ENCODE results near the gene PRRT4. TPM values are rescaled to one million over a fixed set of nuclear protein-coding genes. Genes with fewer than 3 reads are reported as not detected.

The PRRT4 gene
- total and polyA plus RNA-seq, 9 of the 15 experiments (the other 6 are each of a cell fraction or from before 2014, with no cell fraction given): not detected

- POLR2A ChIA-PET: interaction anchor here (0.6 to 0.9 kb wide), 2 partner anchors 14 to 810 kb away, joined by 3 read pairs; no protein-coding TSS in a partner anchor
- intact Hi-C loops (cut with micrococcal nuclease): no loop called here
- H3K4me3 ChIP-seq: no peak overlapping the region
- H3K27me3 ChIP-seq (ENCODE audit: control insufficient read depth in 2 of 2, insufficient read depth in 2 of 2, low read length in 2 of 2): no peaks in the 10 kb centered on the region
- H3K9ac ChIP-seq (ENCODE audit: insufficient read depth in 1 of 2, low read depth in 2 of 2, low read length in 2 of 2): no peak overlapping the region
- 98% methylated on average over 3 of the region's 3 CpGs for WGBS (ENCODE audit: insufficient coverage, low coverage, missing lambda C conversion rate)
- no peaks in the 10 kb centered on the region for H4K20me1 ChIP-seq (replicated peaks; ENCODE audit: control insufficient read depth, insufficient read depth, low read length)
- peaks cover 96% of the 10 kb centered on the region for H3K36me3 ChIP-seq (ENCODE audit: control insufficient read depth, insufficient read depth, low read length)
- TF ChIP-seq ZNF431 (CRISPR knock-in tag; IDR thresholded peaks at IDR 0.05): no peak
- TF ChIP-seq ZNF311 (CRISPR knock-in tag; IDR thresholded peaks at IDR 0.05): no peak
- TF ChIP-seq CBFB (CRISPR knock-in tag; IDR thresholded peaks at IDR 0.05): no peak
- TF ChIP-seq ATF7 (IDR thresholded peaks at IDR 0.05): no peak
- TF ChIP-seq NCOA4 (IDR thresholded peaks at IDR 0.05; ENCODE audit: partially characterized antibody): no peak
- TF ChIP-seq THAP7 (CRISPR knock-in tag; IDR thresholded peaks at IDR 0.05): no peak
- TF ChIP-seq ZNF740 (CRISPR knock-in tag; IDR thresholded peaks at IDR 0.05): no peak
- TF ChIP-seq ZNF740 (tag; IDR thresholded peaks at IDR 0.05): no peak
- TF ChIP-seq ZNF124 (CRISPR knock-in tag; IDR thresholded peaks at IDR 0.05): no peak
- no peak for TF ChIP-seq L3MBTL2 (IDR thresholded peaks at IDR 0.05)
- no peak for TF ChIP-seq POLR2A (conservative IDR thresholded peaks at IDR 0.05)
- no peak for TF ChIP-seq GTF2B (IDR thresholded peaks at IDR 0.05; ENCODE audit: extremely low read depth, insufficient read length)
- no peak for TF ChIP-seq NCOA1 (IDR thresholded peaks at IDR 0.05; ENCODE audit: low read depth)
- no peak for TF ChIP-seq FIP1L1 (IDR thresholded peaks at IDR 0.05; ENCODE audit: low read depth, low read length, poor library complexity, severe bottlenecking)
- no peak for TF ChIP-seq TAF1 (IDR thresholded peaks at IDR 0.05; ENCODE audit: control insufficient read depth, extremely low read depth, insufficient read depth, low read length, severe bottlenecking)
- TF ChIP-seq SETDB1 (IDR thresholded peaks at IDR 0.05; ENCODE audit: low read length): no peak
- TF ChIP-seq GTF3C2 (IDR thresholded peaks at IDR 0.05; ENCODE audit: borderline replicate concordance, extremely low read depth, insufficient read length): no peak
- no TSS peak for BruUV-seq (replicated peaks)
- no peaks in the 10 kb centered on the region for H3K9me3 ChIP-seq (replicated peaks; ENCODE audit: control insufficient read depth, insufficient read depth, low read depth, low read length)
- no peak for DNase-seq (ENCODE audit: extremely low read depth in 1 of 4, low spot score in 3 of 4)
- H3K4me1 ChIP-seq (replicated peaks in 1 of 2; ENCODE audit: control insufficient read depth in 2 of 2, insufficient read depth in 2 of 2, low read length in 2 of 2): no peaks in the 10 kb centered on the region
- H2AFZ ChIP-seq (ENCODE audit: low read depth, low read length): no peak overlapping the region
- ATAC-seq: no peak
- CTCF ChIA-PET (ENCODE audit: low intra/inter-chr PET ratio): interaction anchor here (0.5 kb wide), 1 partner anchor 581 kb away, joined by 5 read pairs; no protein-coding TSS in a partner anchor
- in situ Hi-C loops (cut with MboI): no loop called here
- FAIRE-seq: no peak
- no peaks in the 10 kb centered on the region for H3K9me1 ChIP-seq (ENCODE audit: control insufficient read depth, insufficient read depth, low read length)
- no peak overlapping the region for H3K4me2 ChIP-seq (ENCODE audit: insufficient read depth, low read length)
- H3K27ac ChIP-seq (ENCODE audit: extremely low read depth, low read depth, low read length): no peak overlapping the region
- peaks cover 12% of the 10 kb centered on the region for H3K79me2 ChIP-seq (ENCODE audit: control insufficient read depth, insufficient read depth, low read length)
These were observed 25.8 kb downstream of the PRRT4 start for GRCh38 chr7:128335730-128336129.

Measured in K562 (cell line).